HCT116 (cell line): ENCODE results near the gene ONECUT3.

Source experiments
- CTCF ChIP-seq, 3 experiments: fragments of 200-600 bp in 1 of 3; sonication (generic) in 1 of 3; IDR thresholded peaks in 2 of 3; conservative IDR thresholded peaks in 1 of 3; 2 replicates each; pipeline ENCODE4 v1.5.1; 2012 to 2017; ENCODE audit warnings: low read depth in 2 of 3, low read length in 2 of 3, antibody characterized with exemption in 1 of 3, borderline replicate concordance in 1 of 3, control low read depth in 1 of 3, mild to moderate bottlenecking in 1 of 3, mixed read lengths in 1 of 3, mixed run types in 1 of 3, moderate library complexity in 1 of 3; ENCODE audit not compliant: insufficient read depth in 1 of 3
- EGR1 ChIP-seq: IDR thresholded peaks from 2 replicates; pipeline ENCODE4 v1.6.1; 2012; ENCODE audit warnings: low read depth
- ELF1 ChIP-seq: IDR thresholded peaks from 2 replicates; pipeline ENCODE4 v1.6.1; 2012; ENCODE audit warnings: low read depth, borderline replicate concordance
- POLR2A ChIP-seq: IDR thresholded peaks from 2 replicates; pipeline ENCODE4 v1.7.0; 2011; ENCODE audit warnings: borderline replicate concordance; ENCODE audit not compliant: insufficient read depth, insufficient read length; ENCODE audit errors: extremely low read depth
- POLR2AphosphoS5 ChIP-seq: IDR thresholded peaks from 2 replicates; pipeline ENCODE4 v1.6.1; 2011; ENCODE audit warnings: mild to moderate bottlenecking, low read depth, low read length, moderate library complexity
- RAD21 ChIP-seq: IDR thresholded peaks from 2 replicates; pipeline ENCODE4 v1.6.1; 2012; ENCODE audit warnings: low read depth, mild to moderate bottlenecking
- TF ChIP-seq, protein P1 (sequence below): IDR thresholded peaks from 2 replicates; pipeline ENCODE4 v1.6.1; 2012; ENCODE audit warnings: low read depth

- TF ChIP-seq CTCF (IDR thresholded peaks at IDR 0.05 in 2 of 3, conservative IDR thresholded peaks at IDR 0.05 in 1 of 3; ENCODE audit: borderline replicate concordance in 1 of 3, insufficient read depth in 1 of 3, low read depth in 2 of 3, low read length in 2 of 3) (no peak), RAD21 (no peak), ELF1 (no peak), POLR2A (no peak), EGR1 (no peak), POLR2AphosphoS5 (no peak)
- TF ChIP-seq, protein P1, sequence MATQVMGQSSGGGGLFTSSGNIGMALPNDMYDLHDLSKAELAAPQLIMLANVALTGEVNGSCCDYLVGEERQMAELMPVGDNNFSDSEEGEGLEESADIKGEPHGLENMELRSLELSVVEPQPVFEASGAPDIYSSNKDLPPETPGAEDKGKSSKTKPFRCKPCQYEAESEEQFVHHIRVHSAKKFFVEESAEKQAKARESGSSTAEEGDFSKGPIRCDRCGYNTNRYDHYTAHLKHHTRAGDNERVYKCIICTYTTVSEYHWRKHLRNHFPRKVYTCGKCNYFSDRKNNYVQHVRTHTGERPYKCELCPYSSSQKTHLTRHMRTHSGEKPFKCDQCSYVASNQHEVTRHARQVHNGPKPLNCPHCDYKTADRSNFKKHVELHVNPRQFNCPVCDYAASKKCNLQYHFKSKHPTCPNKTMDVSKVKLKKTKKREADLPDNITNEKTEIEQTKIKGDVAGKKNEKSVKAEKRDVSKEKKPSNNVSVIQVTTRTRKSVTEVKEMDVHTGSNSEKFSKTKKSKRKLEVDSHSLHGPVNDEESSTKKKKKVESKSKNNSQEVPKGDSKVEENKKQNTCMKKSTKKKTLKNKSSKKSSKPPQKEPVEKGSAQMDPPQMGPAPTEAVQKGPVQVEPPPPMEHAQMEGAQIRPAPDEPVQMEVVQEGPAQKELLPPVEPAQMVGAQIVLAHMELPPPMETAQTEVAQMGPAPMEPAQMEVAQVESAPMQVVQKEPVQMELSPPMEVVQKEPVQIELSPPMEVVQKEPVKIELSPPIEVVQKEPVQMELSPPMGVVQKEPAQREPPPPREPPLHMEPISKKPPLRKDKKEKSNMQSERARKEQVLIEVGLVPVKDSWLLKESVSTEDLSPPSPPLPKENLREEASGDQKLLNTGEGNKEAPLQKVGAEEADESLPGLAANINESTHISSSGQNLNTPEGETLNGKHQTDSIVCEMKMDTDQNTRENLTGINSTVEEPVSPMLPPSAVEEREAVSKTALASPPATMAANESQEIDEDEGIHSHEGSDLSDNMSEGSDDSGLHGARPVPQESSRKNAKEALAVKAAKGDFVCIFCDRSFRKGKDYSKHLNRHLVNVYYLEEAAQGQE = no peak
These were observed 821 bp downstream of the ONECUT3 start for GRCh38 chr19:1754018-1754635.
